HepG2 (cell line): Measurements from ENCODE around the gene NKAIN4. TPM values are rescaled to one million over a fixed set of nuclear protein-coding genes. Genes with fewer than 3 reads are reported as not detected.

ENCODE experiments used
- ATAC-seq: fragments of 200-7000 bp; cut with Tn5 transposase; 3 replicates; pipeline ENCODE4 v1.9.1; 2020; ENCODE audit warnings: mild to moderate bottlenecking, moderate library complexity
- BruUV-seq: library from RNA; stranded (reverse); fragments of 400-500 nt; replicated peaks from 2 replicates; lab custom pipeline; 2021; lab: Mats Ljungman, UMichigan
- CTCF ChIA-PET: fragments of 300-600 bp; formaldehyde crosslinking; extraction: SDS; loops from one replicate; lab custom pipeline; 2021; ENCODE audit warnings: low total read pairs, inconsistent platforms, low intra/inter-chr PET ratio; lab: Yijun Ruan, JAX
- POLR2A ChIA-PET: fragments of 350-600 bp; sonication (Branson Sonifier 250); formaldehyde crosslinking; loops from one replicate; lab custom pipeline; 2020; ENCODE audit warnings: antibody characterized with exemption, inconsistent platforms; lab: Yijun Ruan, JAX
- DNase-seq: peaks from one replicate; pipeline ENCODE4 v3.0.0-alpha.2; 2015; ENCODE audit warnings: low spot score
- FAIRE-seq: peaks from 3 replicates; lab custom pipeline; 2011; peaks lifted over from hg19 to GRCh38; lab: Jason Lieb, UNC
- H2AFZ ChIP-seq: one replicate; pipeline ENCODE4 v1.6.1; 2011; ENCODE audit warnings: low read length, inconsistent platforms
- H3K27ac ChIP-seq: fragments of 300-600 bp; 3 replicates; pipeline ENCODE4 v1.8.0; 2011; ENCODE audit warnings: mixed run types, mild to moderate bottlenecking, mixed read lengths, low read length, inconsistent platforms; ENCODE audit not compliant: insufficient read depth; ENCODE audit errors: extremely low read length
- H3K27me3 ChIP-seq, 2 experiments: fragments of 200-600 bp in 1 of 2; 2 replicates in 1 of 2; 3 replicates in 1 of 2; pipeline versions ENCODE4 v1.6.0 to v1.8.0; 2011; ENCODE audit warnings: low read length in 2 of 2, mild to moderate bottlenecking in 2 of 2, moderate library complexity in 2 of 2, inconsistent platforms in 1 of 2; ENCODE audit not compliant: insufficient read depth in 2 of 2, control insufficient read depth in 1 of 2
- H3K36me3 ChIP-seq, 2 experiments: fragments of 200-600 bp in 1 of 2; replicated peaks in 1 of 2; 2 replicates in 1 of 2; 3 replicates in 1 of 2; pipeline versions ENCODE4 v1.5.1 to v1.8.0; 2011; ENCODE audit warnings: low read length in 2 of 2, inconsistent platforms in 1 of 2; ENCODE audit not compliant: insufficient read depth in 2 of 2, control insufficient read depth in 1 of 2
- H3K4me1 ChIP-seq: 2 replicates; pipeline ENCODE4 v1.5.1; 2012; ENCODE audit warnings: low read length, inconsistent platforms; ENCODE audit not compliant: insufficient read depth
- H3K4me2 ChIP-seq: 2 replicates; pipeline ENCODE4 v1.6.0; 2011; ENCODE audit warnings: low read depth, low read length, inconsistent platforms
- H3K4me3 ChIP-seq, 3 experiments: fragments of 200-600 bp in 1 of 3; sonication (generic), shearing (Covaris generic) in 1 of 3; replicated peaks in 1 of 3; 2 replicates each; pipeline ENCODE4 v1.5.1; 2011 to 2016; ENCODE audit warnings: low read length in 3 of 3, inconsistent platforms in 2 of 3, low read depth in 2 of 3, mild to moderate bottlenecking in 2 of 3, control low read depth in 1 of 3, mixed read lengths in 1 of 3; ENCODE audit not compliant: insufficient read depth in 1 of 3
- H3K79me2 ChIP-seq: one replicate; pipeline ENCODE4 v1.6.1; 2011; ENCODE audit warnings: low read length, inconsistent platforms; ENCODE audit not compliant: insufficient read depth
- H3K9ac ChIP-seq: 2 replicates; pipeline ENCODE4 v1.6.0; 2011; ENCODE audit warnings: mild to moderate bottlenecking, low read depth, low read length, inconsistent platforms; ENCODE audit not compliant: insufficient read depth
- H3K9me3 ChIP-seq: 2 replicates; pipeline ENCODE4 v1.5.1; 2012; ENCODE audit warnings: mild to moderate bottlenecking, low read length
- H4K20me1 ChIP-seq: 2 replicates; pipeline ENCODE4 v1.6.0; 2011; ENCODE audit warnings: inconsistent platforms, mild to moderate bottlenecking, low read length, moderate library complexity; ENCODE audit not compliant: insufficient read depth
- GPN1 ChIP-seq: sonication (generic); formaldehyde crosslinking; IDR thresholded peaks from 2 replicates; pipeline ENCODE4 v1.5.1; 2020; ENCODE audit warnings: missing genetic modification reagents, borderline replicate concordance
- HNF1A ChIP-seq, 2 experiments: sonication (generic) in 1 of 2; formaldehyde crosslinking in 1 of 2; IDR thresholded peaks; 2 replicates each; pipeline versions ENCODE4 v1.4.0 to v1.6.1; 2016 to 2020; ENCODE audit warnings: borderline replicate concordance in 1 of 2, low read depth in 1 of 2, mild to moderate bottlenecking in 1 of 2, missing genetic modification reagents in 1 of 2
- HOXA9 ChIP-seq: sonication (generic); formaldehyde crosslinking; IDR thresholded peaks from 2 replicates; pipeline ENCODE4 v1.8.1; 2022; ENCODE audit warnings: missing genetic modification reagents, mild to moderate bottlenecking, moderate library complexity, borderline replicate concordance
- MLLT10 ChIP-seq: sonication (generic); formaldehyde crosslinking; IDR thresholded peaks from 2 replicates; pipeline ENCODE4 v1.4.0; 2020; ENCODE audit warnings: missing genetic modification reagents
- TGIF2 ChIP-seq: IDR thresholded peaks from 2 replicates; pipeline ENCODE4 v1.6.1; 2016; ENCODE audit warnings: control low read depth, missing compliant biosample characterization
- ZBTB42 ChIP-seq: sonication (generic); formaldehyde crosslinking; IDR thresholded peaks from 2 replicates; pipeline ENCODE4 v1.5.0; 2020; ENCODE audit warnings: mild to moderate bottlenecking, missing genetic modification reagents
- ZNF263 ChIP-seq: sonication (generic); formaldehyde crosslinking; IDR thresholded peaks from 2 replicates; pipeline ENCODE4 v1.4.0; 2020; ENCODE audit warnings: missing genetic modification reagents
- WGBS: methylation state at CpG from one replicate; pipeline ENCODE4 v1.1.6; 2017; ENCODE audit warnings: low lambda C conversion rate; 5-methylcytosine and 5-hydroxymethylcytosine counted together
- in situ Hi-C: cut with HindIII; loops from 2 replicates; pipeline ENCODE4 v1.10.0; 2017; ENCODE audit warnings: low pct_unique_long_range_greater_than_20kb; ENCODE audit not compliant: extremely low pct_ligation_motif_present
- intact Hi-C: fragments of 100-400 bp; cut with micrococcal nuclease; formaldehyde crosslinking; loops from one replicate; pipeline ENCODE4 v1.10.0; 2022; ENCODE audit not compliant: unreplicated experiment
- polyA plus RNA-seq, 8 experiments: library from polyadenylated mRNA; depleted of rRNA in 3 of 8; stranded (reverse) in 7 of 8; unstranded in 1 of 8; fragments of >200 nt; fragmentation: Illumina TruSeq in 4 of 8; extraction: Trizol in 4 of 8; gene quantifications; 2 replicates each; pipeline versions ENCODE4 v1.2.1 to v1.2.3, GENCODE V29; 2011 to 2016; ENCODE audit warnings: low read depth in 4 of 8, missing spikeins in 1 of 8, mixed read lengths in 1 of 8; ENCODE audit not compliant: insufficient read depth in 1 of 8
- total RNA-seq, 5 experiments: library from RNA; depleted of rRNA; stranded (reverse); fragments of >200 nt; fragmentation: Illumina TruSeq; extraction: Trizol; gene quantifications; 2 replicates each; pipeline ENCODE4 v1.2.3, GENCODE V29; 2016; ENCODE audit warnings: low read depth in 1 of 5
- TF ChIP-seq, protein P1 (sequence below): sonication (generic); formaldehyde crosslinking; IDR thresholded peaks from 2 replicates; pipeline ENCODE4 v1.4.0; 2020; ENCODE audit warnings: missing genetic modification reagents, borderline replicate concordance

NKAIN4 gene
- total and polyA plus RNA-seq, 2 of the 13 experiments (the other 11 are each of a cell fraction or from before 2014, with no cell fraction given) = not detected

GRCh38 chr20:63264000-63264399 lies 9.7 kb upstream of the NKAIN4 start:
- Histone ChIP-seq H3K4me3 (no peak overlapping the region), H3K27ac (no peak overlapping the region), H3K79me2 (no peaks in the 10 kb centered on the region), H3K4me1 (peaks cover 52% of the 10 kb centered on the region), H4K20me1 (no peaks in the 10 kb centered on the region; the same call in 1 of the 2 replicates), H3K4me2 (no peak overlapping the region), H3K9me3 (no peaks in the 10 kb centered on the region), H2AFZ (no peak overlapping the region), H3K36me3 (no peaks in the 10 kb centered on the region), H3K9ac (no peak overlapping the region), H3K27me3 (peaks cover 25 to 70% of the 10 kb centered on the region in 2 experiments)
- ATAC-seq (no peak), FAIRE-seq (no peak), DNase-seq (no peak)
- WGBS = 71% methylated on average over 7 of the region's 10 CpGs
- TF ChIP-seq GPN1 (CRISPR knock-in tag) (no peak), TGIF2 (CRISPR knock-in tag) (no peak), MLLT10 (CRISPR knock-in tag) (no peak), ZBTB42 (CRISPR knock-in tag) (no peak), HNF1A (IDR thresholded peaks at IDR 0.05; ENCODE audit: low read depth) (no peak), HNF1A (CRISPR knock-in tag; IDR thresholded peaks at IDR 0.05; ENCODE audit: borderline replicate concordance) (no peak), HOXA9 (CRISPR knock-in tag) (no peak), ZNF263 (CRISPR knock-in tag) (no peak)
- TF ChIP-seq, protein P1, sequence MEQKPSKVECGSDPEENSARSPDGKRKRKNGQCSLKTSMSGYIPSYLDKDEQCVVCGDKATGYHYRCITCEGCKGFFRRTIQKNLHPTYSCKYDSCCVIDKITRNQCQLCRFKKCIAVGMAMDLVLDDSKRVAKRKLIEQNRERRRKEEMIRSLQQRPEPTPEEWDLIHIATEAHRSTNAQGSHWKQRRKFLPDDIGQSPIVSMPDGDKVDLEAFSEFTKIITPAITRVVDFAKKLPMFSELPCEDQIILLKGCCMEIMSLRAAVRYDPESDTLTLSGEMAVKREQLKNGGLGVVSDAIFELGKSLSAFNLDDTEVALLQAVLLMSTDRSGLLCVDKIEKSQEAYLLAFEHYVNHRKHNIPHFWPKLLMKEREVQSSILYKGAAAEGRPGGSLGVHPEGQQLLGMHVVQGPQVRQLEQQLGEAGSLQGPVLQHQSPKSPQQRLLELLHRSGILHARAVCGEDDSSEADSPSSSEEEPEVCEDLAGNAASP (CRISPR knock-in tag) = no peak
- no TSS peak for BruUV-seq
- ChIA-PET POLR2A (no interaction called here), CTCF (no interaction called here)
- in situ Hi-C loops = no loop called here
- intact Hi-C loops = no loop called here
